Suprapubic skin (tissue), 4 donors: Measurements from ENCODE around the gene AVP. TPM values are rescaled to one million over a fixed set of nuclear protein-coding genes. Genes with fewer than 3 reads are reported as not detected.

Experiments
- DNase-seq, 2 donors: peaks; one replicate each; pipeline ENCODE4 v3.0.0-alpha.2; 2019; ENCODE audit warnings: low spot score in 2 of 2
- H3K27ac ChIP-seq: fragments of 200-600 bp; sonication (generic); one replicate; pipeline ENCODE4 v1.5.1; 2019
- H3K27me3 ChIP-seq: fragments of 200-600 bp; sonication (generic); one replicate; pipeline ENCODE4 v1.5.1; 2019
- H3K36me3 ChIP-seq: fragments of 200-600 bp; sonication (generic); one replicate; pipeline ENCODE4 v1.5.1; 2019
- H3K4me1 ChIP-seq: fragments of 200-600 bp; sonication (generic); one replicate; pipeline ENCODE4 v1.5.1; 2019
- H3K4me3 ChIP-seq: fragments of 200-600 bp; sonication (generic); one replicate; pipeline ENCODE4 v1.5.1; 2019; ENCODE audit warnings: mild to moderate bottlenecking
- H3K9me3 ChIP-seq: fragments of 200-600 bp; sonication (generic); one replicate; pipeline ENCODE4 v1.5.1; 2019
- EP300 ChIP-seq: sonication (generic); formaldehyde crosslinking; IDR thresholded peaks from one replicate; pipeline ENCODE4 v1.6.1; 2017; ENCODE audit warnings: antibody characterized with exemption
- POLR2A ChIP-seq, 2 donors: fragments of 450-650 bp; IDR thresholded peaks; one replicate each; pipeline ENCODE4 v1.6.1; 2017; ENCODE audit warnings: antibody characterized with exemption in 2 of 2, mild to moderate bottlenecking in 2 of 2, moderate library complexity in 2 of 2
- POLR2AphosphoS5 ChIP-seq, 3 donors: sonication (generic); formaldehyde crosslinking; IDR thresholded peaks; one replicate each; pipeline ENCODE4 v1.6.1; 2017; ENCODE audit warnings: antibody characterized with exemption in 3 of 3
- WGBS: methylation state at CpG from one replicate; pipeline ENCODE4 v1.1.5; 2018; 5-methylcytosine and 5-hydroxymethylcytosine counted together
- total RNA-seq, 4 donors: library from RNA; depleted of rRNA; stranded (reverse); fragments of >200 nt; gene quantifications; one replicate each; pipeline ENCODE4 v1.1.0, GENCODE V29; 2016
- TF ChIP-seq, protein P1 (sequence below), 2 donors: fragments of 200-600 bp in 1 of 2; fragments of 450-650 bp in 1 of 2; sonication (generic) in 1 of 2; IDR thresholded peaks; one replicate each; pipeline ENCODE4 v1.5.1; 2016 to 2019; ENCODE audit warnings: antibody characterized with exemption in 2 of 2, mild to moderate bottlenecking in 1 of 2, moderate library complexity in 1 of 2

The AVP gene
- total RNA-seq, 4 donors from 2014 or later, result not detected

DNA sequence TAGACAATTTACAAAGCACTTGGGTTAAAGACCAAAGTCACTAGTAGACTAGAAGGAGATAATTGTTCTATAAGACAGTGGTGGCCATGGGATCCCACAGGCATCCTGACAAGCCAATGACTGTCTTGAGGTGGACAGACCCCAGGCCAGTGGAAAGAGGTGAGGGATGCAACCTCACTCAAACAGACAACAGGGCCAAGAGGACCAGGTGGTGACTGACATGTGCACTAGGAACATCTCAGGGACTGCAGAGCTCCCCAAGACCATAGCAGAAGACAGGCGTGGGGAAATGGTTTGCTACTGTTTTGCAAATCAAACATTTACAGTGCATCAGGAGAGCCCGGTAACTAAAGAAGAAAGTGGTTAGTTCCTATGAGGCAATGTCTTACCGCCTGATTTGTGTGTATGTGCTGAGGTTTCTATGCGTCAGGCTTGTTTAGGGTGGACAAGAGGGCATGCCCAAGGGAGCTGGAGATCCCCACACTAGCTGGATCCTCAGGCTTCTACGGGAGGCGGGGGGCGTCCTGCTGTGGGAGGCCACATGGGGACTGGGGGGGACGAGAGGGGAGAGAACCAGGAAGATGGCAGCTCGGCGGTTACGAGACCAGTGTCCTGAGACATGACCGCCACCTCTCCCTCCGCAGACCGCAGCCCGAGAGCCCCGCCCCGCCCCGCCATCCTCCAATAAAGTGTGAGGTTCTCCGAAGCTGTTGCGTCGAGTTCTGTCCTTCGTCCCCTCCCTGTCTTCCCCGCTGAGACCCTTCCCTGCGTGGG lies 39.3 kb downstream of the AVP start:
- H3K27ac ChIP-seq, result peak overlapping the region; percentile 83
- 5% methylated on average over 10 of the region's 24 CpGs for whole genome bisulfite sequencing
- peak overlapping the region; percentile 60 for H3K4me3 ChIP-seq
- TF ChIP-seq EP300, result no peak
- TF ChIP-seq, protein P1, sequence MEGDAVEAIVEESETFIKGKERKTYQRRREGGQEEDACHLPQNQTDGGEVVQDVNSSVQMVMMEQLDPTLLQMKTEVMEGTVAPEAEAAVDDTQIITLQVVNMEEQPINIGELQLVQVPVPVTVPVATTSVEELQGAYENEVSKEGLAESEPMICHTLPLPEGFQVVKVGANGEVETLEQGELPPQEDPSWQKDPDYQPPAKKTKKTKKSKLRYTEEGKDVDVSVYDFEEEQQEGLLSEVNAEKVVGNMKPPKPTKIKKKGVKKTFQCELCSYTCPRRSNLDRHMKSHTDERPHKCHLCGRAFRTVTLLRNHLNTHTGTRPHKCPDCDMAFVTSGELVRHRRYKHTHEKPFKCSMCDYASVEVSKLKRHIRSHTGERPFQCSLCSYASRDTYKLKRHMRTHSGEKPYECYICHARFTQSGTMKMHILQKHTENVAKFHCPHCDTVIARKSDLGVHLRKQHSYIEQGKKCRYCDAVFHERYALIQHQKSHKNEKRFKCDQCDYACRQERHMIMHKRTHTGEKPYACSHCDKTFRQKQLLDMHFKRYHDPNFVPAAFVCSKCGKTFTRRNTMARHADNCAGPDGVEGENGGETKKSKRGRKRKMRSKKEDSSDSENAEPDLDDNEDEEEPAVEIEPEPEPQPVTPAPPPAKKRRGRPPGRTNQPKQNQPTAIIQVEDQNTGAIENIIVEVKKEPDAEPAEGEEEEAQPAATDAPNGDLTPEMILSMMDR (IDR thresholded peaks at IDR 0.05), result no peak
- no peak for TF ChIP-seq POLR2AphosphoS5 (IDR thresholded peaks at IDR 0.05)
- no peak for TF ChIP-seq POLR2A (IDR thresholded peaks at IDR 0.05)
- H3K36me3 ChIP-seq, result peaks cover 31% of the 10 kb centered on the region
- H3K9me3 ChIP-seq, result no peaks in the 10 kb centered on the region
- H3K27me3 ChIP-seq, result no peaks in the 10 kb centered on the region
- H3K4me1 ChIP-seq, result peaks cover 24% of the 10 kb centered on the region
- peak; percentile 90 to 94 for DNase-seq

DNA sequence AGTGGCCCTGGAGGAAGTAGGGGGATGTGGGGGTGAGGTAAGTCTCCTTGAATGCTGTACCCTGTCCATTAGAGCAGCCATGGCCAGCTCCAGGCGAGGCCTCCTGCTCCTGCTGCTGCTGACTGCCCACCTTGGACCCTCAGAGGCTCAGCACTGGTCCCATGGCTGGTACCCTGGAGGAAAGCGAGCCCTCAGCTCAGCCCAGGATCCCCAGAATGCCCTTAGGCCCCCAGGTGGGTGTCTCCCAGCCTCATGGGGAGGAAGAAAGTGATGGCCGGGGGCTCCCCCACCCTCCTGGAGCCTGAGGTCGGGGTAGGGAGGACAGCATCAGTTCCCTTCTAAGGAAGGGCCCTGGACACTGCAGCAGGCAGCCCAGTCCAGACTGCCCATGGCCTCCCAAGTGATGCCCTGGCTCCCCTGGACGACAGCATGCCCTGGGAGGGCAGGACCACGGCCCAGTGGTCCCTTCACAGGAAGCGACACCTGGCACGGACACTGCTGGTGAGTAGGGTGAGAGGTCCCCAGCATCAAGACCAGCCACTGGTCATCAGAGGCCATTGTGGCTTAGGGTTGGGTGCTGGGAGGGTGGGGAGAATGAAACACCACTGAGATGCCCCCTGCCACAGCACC lies 40.1 kb downstream of the AVP start:
- 81% methylated on average over 4 of the region's 8 CpGs for WGBS

DNA sequence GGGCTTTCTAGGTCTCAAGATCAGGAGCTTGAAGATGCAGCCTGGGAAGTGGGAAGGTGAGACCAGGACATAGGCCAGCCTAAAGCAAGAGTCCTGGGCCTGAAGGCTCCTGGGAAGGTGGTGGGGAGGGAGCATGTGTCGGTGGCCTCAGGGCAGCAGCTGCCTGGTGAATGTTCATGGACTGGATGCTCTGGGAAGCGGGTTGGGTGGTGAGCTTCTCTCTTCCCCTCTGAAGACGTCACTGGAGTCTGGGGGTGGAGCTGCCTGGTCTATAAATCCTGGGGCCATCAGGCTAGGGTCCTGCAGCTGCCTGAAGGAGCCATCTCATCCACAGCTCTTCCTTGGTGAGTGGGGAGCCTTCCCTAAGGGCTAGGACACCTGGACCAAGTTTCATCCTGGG lies 41.2 kb downstream of the AVP start, which contains the start of gene GNRH2:
GNRH2 (plus strand) TSS at position 301 of the 400 bp plus-strand sequence. CDS start 793 bp downstream, outside the sequence.
- H3K4me1 ChIP-seq, result peaks cover 24% of the 10 kb centered on the region
- TF ChIP-seq, protein P1 (IDR thresholded peaks at IDR 0.05), result no peak
- TF ChIP-seq POLR2A (IDR thresholded peaks at IDR 0.05) (no peak), EP300 (no peak), POLR2AphosphoS5 (IDR thresholded peaks at IDR 0.05) (no peak)
- H3K27ac ChIP-seq, result no peak within 1 kb of the TSS
- no peak for DNase-seq
- no peaks in the 10 kb centered on the region for H3K9me3 ChIP-seq
- H3K4me3 ChIP-seq, result no peak within 1 kb of the TSS
- WGBS, result 58% methylated on average over 3 of the region's 3 CpGs
- peaks cover 31% of the 10 kb centered on the region for H3K36me3 ChIP-seq
- H3K27me3 ChIP-seq, result no peaks in the 10 kb centered on the region

More for the DNA sequence above, 40.1 kb downstream of the AVP start:
- H3K36me3 ChIP-seq, result peaks cover 31% of the 10 kb centered on the region
- no peak for DNase-seq
- no peak overlapping the region for H3K4me3 ChIP-seq
- no peak for TF ChIP-seq POLR2A (IDR thresholded peaks at IDR 0.05)
- TF ChIP-seq EP300, result no peak
- TF ChIP-seq POLR2AphosphoS5 (IDR thresholded peaks at IDR 0.05), result no peak
- TF ChIP-seq, protein P1 (IDR thresholded peaks at IDR 0.05), result no peak
- H3K27me3 ChIP-seq, result no peaks in the 10 kb centered on the region
- H3K9me3 ChIP-seq, result no peaks in the 10 kb centered on the region
- H3K4me1 ChIP-seq, result peaks cover 24% of the 10 kb centered on the region
- no peak overlapping the region for H3K27ac ChIP-seq

DNA sequence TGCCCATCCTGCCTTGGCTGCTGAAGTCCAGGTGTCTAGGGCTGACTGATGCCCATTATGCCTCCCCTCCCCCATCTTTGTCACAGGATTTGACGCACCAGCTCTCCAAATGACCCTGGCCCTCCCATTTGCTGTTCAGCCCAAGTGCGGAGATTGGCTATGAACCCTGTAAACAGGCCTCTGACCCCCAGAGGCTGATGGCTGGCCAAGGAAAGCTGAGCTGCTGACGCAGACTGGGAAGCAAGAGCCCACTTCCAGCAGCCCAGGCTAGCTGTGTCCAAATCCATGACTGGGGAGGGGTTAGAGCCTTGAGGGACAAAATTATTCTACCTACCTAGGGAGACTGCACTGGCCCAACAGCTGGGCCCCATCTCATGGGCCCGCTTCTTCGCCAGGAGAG lies 41.9 kb downstream of the AVP start:
- 69% methylated on average over 3 of the region's 5 CpGs for WGBS
- H3K27ac ChIP-seq, result no peak overlapping the region
- no peaks in the 10 kb centered on the region for H3K9me3 ChIP-seq
- H3K4me1 ChIP-seq, result peaks cover 24% of the 10 kb centered on the region
- H3K36me3 ChIP-seq, result peaks cover 31% of the 10 kb centered on the region
- no peak for DNase-seq
- H3K27me3 ChIP-seq, result no peaks in the 10 kb centered on the region
- no peak overlapping the region for H3K4me3 ChIP-seq
- no peak for TF ChIP-seq POLR2AphosphoS5 (IDR thresholded peaks at IDR 0.05)
- no peak for TF ChIP-seq POLR2A (IDR thresholded peaks at IDR 0.05)
- TF ChIP-seq, protein P1 (IDR thresholded peaks at IDR 0.05), result no peak

DNA sequence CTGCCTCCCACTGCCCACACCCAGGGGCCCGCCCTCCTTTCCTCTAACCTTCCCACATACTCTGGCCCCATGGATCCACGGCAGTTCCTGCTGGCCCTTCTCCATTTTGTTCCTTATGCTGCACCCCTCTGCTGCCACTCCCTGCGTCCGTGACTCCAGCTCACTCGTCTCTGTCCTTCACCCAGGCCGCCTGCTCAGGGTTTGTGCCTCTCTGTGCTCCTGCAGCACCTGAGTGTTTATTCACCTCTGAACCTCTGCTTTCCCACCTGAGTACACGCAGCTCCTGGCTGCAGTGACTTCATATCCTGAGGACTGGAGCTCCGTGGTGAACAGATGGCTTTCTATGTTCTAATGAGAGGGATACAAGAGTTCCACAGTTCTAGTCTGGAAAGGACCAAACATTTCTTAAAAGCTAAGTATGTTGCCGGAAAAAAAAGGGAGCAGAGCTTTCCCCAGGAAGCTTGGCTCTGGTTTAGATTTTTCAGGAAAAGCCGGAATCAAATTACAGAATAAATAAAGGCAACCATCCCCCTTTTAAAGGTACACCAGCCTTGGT lies 42.6 kb downstream of the AVP start:
- no peak for DNase-seq
- 36% methylated on average over 10 of the region's 10 CpGs for WGBS
- TF ChIP-seq, protein P1 (IDR thresholded peaks at IDR 0.05), result no peak
- TF ChIP-seq POLR2A (IDR thresholded peaks at IDR 0.05), result no peak
- TF ChIP-seq EP300, result no peak
- no peak for TF ChIP-seq POLR2AphosphoS5 (IDR thresholded peaks at IDR 0.05)
- Histone ChIP-seq H3K9me3 (no peaks in the 10 kb centered on the region), H3K36me3 (peaks cover 38% of the 10 kb centered on the region), H3K27ac (peak overlapping the region; percentile 42), H3K27me3 (no peaks in the 10 kb centered on the region), H3K4me1 (peaks cover 17% of the 10 kb centered on the region), H3K4me3 (no peak overlapping the region)
